ENCODE results near the gene SERPINA9. TPM values are rescaled to one million over a fixed set of nuclear protein-coding genes. Genes with fewer than 3 reads are reported as not detected.

SERPINA9 gene
- total RNA-seq, 2 donors from 2014 or later, result not detected

- H3K36me3 ChIP-seq, result no peaks in the 10 kb centered on the region
- TF ChIP-seq POLR2A (IDR thresholded peaks at IDR 0.05) (no peak), CTCF (IDR thresholded peaks at IDR 0.05) (no peak), POLR2AphosphoS5 (IDR thresholded peaks at IDR 0.05) (no peak)
- 81% methylated on average over 3 of the region's 3 CpGs for WGBS
- H3K27me3 ChIP-seq (replicated peaks; ENCODE audit: insufficient read depth), result no peaks in the 10 kb centered on the region
- intact Hi-C loops (cut with DNase I), result no loop called here
- H3K4me1 ChIP-seq (replicated peaks), result no peaks in the 10 kb centered on the region
- H3K4me3 ChIP-seq, result no peak overlapping the region
- no peak overlapping the region for H3K27ac ChIP-seq
- no peaks in the 10 kb centered on the region for H3K9me3 ChIP-seq
- DNase-seq (ENCODE audit: low spot score), result no peak
Measured at GRCh38 chr14:94466706-94467370, 9.2 kb downstream of the SERPINA9 start.

- DNase-seq (ENCODE audit: low spot score), result no peak
- Histone ChIP-seq H3K4me1 (replicated peaks) (no peaks in the 10 kb centered on the region), H3K9me3 (no peaks in the 10 kb centered on the region), H3K4me3 (no peak overlapping the region), H3K27me3 (replicated peaks; ENCODE audit: insufficient read depth) (no peaks in the 10 kb centered on the region), H3K36me3 (no peaks in the 10 kb centered on the region), H3K27ac (no peak overlapping the region)
- TF ChIP-seq CTCF (IDR thresholded peaks at IDR 0.05), result no peak
- intact Hi-C loops (cut with DNase I), result no loop called here
- WGBS, result 95% methylated on average over 5 of the region's 5 CpGs
Measured at GRCh38 chr14:94465042-94465441, 11.0 kb downstream of the SERPINA9 start.

- Histone ChIP-seq H3K4me1 (replicated peaks) (no peaks in the 10 kb centered on the region), H3K9me3 (no peaks in the 10 kb centered on the region), H3K27ac (no peak overlapping the region), H3K4me3 (no peak overlapping the region), H3K36me3 (no peaks in the 10 kb centered on the region), H3K27me3 (replicated peaks; ENCODE audit: insufficient read depth) (no peaks in the 10 kb centered on the region)
- TF ChIP-seq POLR2A (IDR thresholded peaks at IDR 0.05) (no peak), POLR2AphosphoS5 (IDR thresholded peaks at IDR 0.05) (no peak), CTCF (IDR thresholded peaks at IDR 0.05) (no peak)
- intact Hi-C loops (cut with DNase I), result no loop called here
- WGBS, result 94% methylated on average over 5 of the region's 5 CpGs
- no peak for DNase-seq (ENCODE audit: low spot score)
Measured at GRCh38 chr14:94464290-94464689, 11.7 kb downstream of the SERPINA9 start.

GRCh38 chr14:94462763-94463572 is 13.0 kb downstream of the SERPINA9 start:
- no peak for DNase-seq (ENCODE audit: low spot score)
- H3K4me1 ChIP-seq (replicated peaks), result no peaks in the 10 kb centered on the region
- no peak overlapping the region for H3K4me3 ChIP-seq
- H3K36me3 ChIP-seq, result no peaks in the 10 kb centered on the region
- H3K27ac ChIP-seq, result no peak overlapping the region
- no peaks in the 10 kb centered on the region for H3K9me3 ChIP-seq
- no peak for TF ChIP-seq POLR2AphosphoS5 (IDR thresholded peaks at IDR 0.05)
- TF ChIP-seq CTCF (IDR thresholded peaks at IDR 0.05), result no peak
- no peak for TF ChIP-seq POLR2A (IDR thresholded peaks at IDR 0.05)
- intact Hi-C loops (cut with DNase I), result no loop called here
- no peaks in the 10 kb centered on the region for H3K27me3 ChIP-seq (replicated peaks; ENCODE audit: insufficient read depth)
- 94% methylated on average over 7 of the region's 7 CpGs for WGBS

GRCh38 chr14:94462219-94462551 is 13.8 kb downstream of the SERPINA9 start:
- 94% methylated on average over 6 of the region's 6 CpGs for WGBS
- no peak overlapping the region for H3K27ac ChIP-seq
- no peak for DNase-seq (ENCODE audit: low spot score)
- TF ChIP-seq POLR2AphosphoS5 (IDR thresholded peaks at IDR 0.05) (no peak), POLR2A (IDR thresholded peaks at IDR 0.05) (no peak), CTCF (IDR thresholded peaks at IDR 0.05) (no peak)
- no peaks in the 10 kb centered on the region for H3K36me3 ChIP-seq
- no peaks in the 10 kb centered on the region for H3K9me3 ChIP-seq
- no peaks in the 10 kb centered on the region for H3K27me3 ChIP-seq (replicated peaks; ENCODE audit: insufficient read depth)
- H3K4me3 ChIP-seq, result no peak overlapping the region
- intact Hi-C loops (cut with DNase I), result no loop called here
- H3K4me1 ChIP-seq (replicated peaks), result no peaks in the 10 kb centered on the region
